Effector CD4-positive, alpha-beta T cell (primary cell): Measurements from ENCODE around the gene SLC16A4.

ENCODE experiments used
- DNase-seq: peaks from one replicate; pipeline ENCODE4 v3.0.0-alpha.2; 2020

The SLC16A4 gene

GRCh38 chr1:110356379-110356778 lies 34.4 kb downstream of the SLC16A4 start:
- DNase-seq, result no peak

GRCh38 chr1:110355321-110355720 lies 35.5 kb downstream of the SLC16A4 start:
- no peak for DNase-seq

DNA sequence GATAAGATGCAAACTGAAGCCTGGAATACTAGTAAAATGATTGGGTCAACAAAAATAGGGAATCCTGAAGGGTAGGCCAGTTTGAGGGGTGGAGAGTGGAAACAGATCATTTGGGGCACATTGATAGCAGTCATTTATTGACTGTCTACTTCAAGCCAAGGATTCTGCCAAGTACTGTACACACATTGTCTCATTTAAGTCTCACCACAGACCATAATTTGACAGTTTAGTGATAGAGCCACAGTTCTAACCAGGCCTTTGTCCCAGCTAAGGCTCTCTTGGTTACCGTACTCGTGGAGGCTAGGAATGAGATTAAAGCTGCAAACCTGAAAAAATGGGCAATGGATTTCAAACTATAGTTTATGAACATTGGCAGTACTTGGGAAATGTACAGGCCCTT lies 40.5 kb downstream of the SLC16A4 start:
- DNase-seq, result no peak

- DNase-seq, result no peak
Measured at GRCh38 chr1:110348771-110349170, 42.1 kb downstream of the SLC16A4 start.

DNA sequence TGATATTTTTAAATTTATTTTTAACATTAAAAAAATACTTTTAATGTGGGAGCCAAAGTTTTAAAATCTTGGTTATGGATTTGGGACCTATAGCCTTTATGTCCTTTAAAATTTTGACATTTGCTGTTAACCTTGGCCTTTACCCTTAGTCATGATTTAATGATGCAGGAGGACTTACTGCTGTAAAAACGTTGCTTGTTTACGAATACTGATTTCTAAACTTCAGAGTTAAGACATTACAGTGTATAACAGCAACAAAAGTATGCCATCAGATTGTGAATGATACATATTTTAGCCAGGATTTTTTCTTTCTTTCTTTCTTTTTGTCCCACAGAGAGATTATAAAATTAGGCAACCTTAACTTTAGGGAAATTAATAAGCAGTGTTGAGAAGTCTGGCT lies 42.8 kb downstream of the SLC16A4 start:
- DNase-seq, result no peak

- DNase-seq, result no peak
Measured at GRCh38 chr1:110347182-110347893, 43.5 kb downstream of the SLC16A4 start.

GRCh38 chr1:110346690-110347089 lies 44.1 kb downstream of the SLC16A4 start:
- DNase-seq, result no peak

DNA sequence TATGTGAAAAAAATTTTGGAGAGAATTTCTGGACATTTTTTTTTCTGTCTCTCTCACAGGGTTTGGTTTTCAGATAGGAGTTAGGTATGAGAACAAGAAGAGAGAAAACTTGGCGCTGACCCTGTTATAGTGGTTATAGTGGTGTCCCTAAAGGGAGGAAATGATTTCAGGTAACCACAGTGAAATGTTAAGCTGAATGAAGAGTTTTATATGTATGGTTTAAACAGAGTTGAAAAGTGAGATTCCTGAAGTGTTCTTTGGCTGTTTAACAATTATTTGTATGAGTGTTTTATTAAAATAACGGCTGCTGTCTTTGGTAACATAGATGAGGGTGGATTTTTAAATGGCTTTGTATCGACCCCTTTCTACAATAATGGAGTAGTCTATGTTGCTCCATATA lies 45.3 kb downstream of the SLC16A4 start:
- no peak for DNase-seq

DNA sequence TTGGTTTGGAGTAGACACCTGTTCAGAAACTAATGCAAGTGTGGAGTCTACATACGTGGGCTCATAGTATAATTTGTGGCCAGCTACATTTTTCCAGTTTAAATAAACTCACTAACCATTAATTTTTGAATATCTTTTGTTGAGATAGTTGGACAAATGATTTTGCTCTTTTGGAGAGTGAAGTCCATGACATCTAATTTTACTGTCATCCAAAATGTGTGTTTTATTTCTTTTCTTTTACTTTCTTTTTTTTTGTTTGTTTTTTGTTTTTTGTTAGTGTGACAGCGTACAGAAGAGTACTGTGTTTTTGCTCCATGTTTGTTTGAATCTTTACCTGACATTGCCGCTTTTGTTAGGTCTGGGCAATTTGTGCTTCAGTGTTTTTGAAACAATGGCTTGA lies 46.7 kb downstream of the SLC16A4 start:
- no peak for DNase-seq

GRCh38 chr1:110343249-110343648 lies 47.6 kb downstream of the SLC16A4 start:
- DNase-seq, result no peak

DNA sequence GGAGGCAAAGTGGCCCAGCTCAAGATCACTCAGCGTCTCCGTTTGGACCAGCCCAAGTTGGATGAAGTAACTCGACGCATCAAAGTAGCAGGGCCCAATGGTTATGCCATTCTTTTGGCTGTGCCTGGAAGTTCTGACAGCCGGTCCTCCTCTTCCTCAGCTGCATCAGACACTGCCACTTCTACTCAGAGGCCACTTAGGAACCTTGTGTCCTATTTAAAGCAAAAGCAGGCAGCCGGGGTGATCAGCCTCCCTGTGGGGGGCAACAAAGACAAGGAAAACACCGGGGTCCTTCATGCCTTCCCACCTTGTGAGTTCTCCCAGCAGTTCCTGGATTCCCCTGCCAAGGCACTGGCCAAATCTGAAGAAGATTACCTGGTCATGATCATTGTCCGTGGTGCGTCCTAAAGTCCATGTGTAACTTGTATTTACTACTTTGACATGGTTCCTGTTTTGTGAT lies 48.9 kb downstream of the SLC16A4 start:
- no peak for DNase-seq

- no peak for DNase-seq
Measured at GRCh38 chr1:110341146-110341871, 49.5 kb downstream of the SLC16A4 start.

DNA sequence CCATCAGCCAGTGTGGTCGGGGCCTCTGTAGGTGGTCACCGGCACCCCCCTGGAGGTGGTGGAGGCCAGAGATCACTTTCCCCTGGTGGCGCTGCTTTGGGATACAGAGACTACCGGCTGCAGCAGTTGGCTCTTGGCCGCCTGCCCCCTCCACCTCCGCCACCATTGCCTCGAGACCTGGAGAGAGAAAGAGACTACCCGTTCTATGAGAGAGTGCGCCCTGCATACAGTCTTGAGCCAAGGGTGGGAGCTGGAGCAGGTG lies 50.7 kb downstream of the SLC16A4 start:
- DNase-seq, result no peak

DNA sequence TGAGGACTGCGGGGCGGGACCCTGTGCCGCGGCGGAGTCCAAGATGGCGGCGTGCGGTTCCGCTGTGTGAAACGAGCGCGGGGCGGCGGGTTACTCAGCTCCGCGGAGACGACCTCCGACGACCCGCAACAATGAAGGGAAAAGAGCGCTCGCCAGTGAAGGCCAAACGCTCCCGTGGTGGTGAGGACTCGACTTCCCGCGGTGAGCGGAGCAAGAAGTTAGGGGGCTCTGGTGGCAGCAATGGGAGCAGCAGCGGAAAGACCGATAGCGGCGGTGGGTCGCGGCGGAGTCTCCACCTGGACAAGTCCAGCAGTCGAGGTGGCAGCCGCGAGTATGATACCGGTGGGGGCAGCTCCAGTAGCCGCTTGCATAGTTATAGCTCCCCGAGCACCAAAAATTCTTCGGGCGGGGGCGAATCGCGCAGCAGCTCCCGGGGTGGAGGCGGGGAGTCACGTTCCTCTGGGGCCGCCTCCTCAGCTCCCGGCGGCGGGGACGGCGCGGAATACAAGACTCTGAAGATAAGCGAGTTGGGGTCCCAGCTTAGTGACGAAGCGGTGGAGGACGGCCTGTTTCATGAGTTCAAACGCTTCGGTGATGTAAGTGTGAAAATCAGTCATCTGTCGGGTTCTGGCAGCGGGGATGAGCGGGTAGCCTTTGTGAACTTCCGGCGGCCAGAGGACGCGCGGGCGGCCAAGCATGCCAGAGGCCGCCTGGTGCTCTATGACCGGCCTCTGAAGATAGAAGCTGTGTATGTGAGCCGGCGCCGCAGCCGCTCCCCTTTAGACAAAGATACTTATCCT lies 51.2 kb downstream of the SLC16A4 start:
- peak; percentile 49 for DNase-seq

- peak; percentile 97 for DNase-seq
Measured at GRCh38 chr1:110338886-110339406, 51.9 kb downstream of the SLC16A4 start, which contains the start of gene RBM15. TSS of gene RBM15 (plus strand) at chr1:110339377. CDS start at chr1:110339406, 29 bp downstream.

GRCh38 chr1:110338309-110338885 lies 52.4 kb downstream of the SLC16A4 start:
- DNase-seq, result peak; percentile 94

DNA sequence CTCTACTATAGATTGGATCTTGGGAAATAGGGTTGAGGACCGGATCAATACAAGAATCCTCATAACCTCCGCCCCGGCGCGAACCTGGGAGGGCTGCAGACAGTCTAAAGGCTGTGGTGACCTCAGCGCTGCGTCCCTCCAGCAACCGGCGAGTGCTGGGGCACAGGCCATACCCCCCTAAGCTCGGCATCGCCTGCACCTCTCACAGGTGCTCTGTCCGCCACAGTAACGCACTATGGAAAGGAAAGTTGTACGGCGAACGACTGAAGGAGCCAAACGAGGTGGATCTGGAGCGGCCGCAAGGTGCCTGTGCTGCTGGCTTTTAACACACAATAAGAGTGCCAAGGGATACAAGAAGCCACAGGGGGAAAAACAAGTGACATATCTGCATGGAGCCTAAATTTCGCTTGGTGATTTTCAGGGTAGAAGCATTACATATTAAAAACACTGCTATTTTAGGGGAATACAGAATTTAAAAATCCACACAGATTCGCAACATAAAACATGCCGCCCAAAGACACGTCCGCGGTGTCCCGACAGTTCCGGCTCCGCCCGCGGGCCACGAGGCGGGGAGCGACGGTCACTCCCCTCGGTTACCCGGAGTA lies 53.0 kb downstream of the SLC16A4 start:
- peak; percentile 17 for DNase-seq

- no peak for DNase-seq
Measured at GRCh38 chr1:110336300-110337039, 54.4 kb downstream of the SLC16A4 start.

GRCh38 chr1:110335265-110335664 lies 55.6 kb downstream of the SLC16A4 start:
- no peak for DNase-seq

GRCh38 chr1:110328700-110329099 lies 62.1 kb downstream of the SLC16A4 start:
- no peak for DNase-seq

DNA sequence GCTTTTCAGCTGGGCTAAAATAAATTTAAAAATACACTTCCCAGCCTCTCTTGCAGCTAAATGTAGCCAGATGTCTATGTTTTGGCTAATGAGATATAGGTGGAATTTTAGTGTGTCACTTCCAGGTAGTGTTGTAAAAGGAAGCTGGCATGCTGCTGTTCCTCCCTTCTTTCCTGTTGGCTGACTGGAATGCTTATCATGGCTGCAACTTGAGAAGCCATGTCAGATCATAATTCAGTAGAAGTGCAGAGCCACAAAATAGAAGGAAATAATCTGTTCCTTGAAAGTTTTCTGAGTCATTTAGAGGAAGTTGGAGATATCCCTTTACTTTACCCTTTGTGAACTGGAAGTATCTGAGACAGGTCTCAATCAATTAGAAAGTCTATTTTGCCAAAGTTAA lies 62.6 kb downstream of the SLC16A4 start:
- DNase-seq, result no peak

DNA sequence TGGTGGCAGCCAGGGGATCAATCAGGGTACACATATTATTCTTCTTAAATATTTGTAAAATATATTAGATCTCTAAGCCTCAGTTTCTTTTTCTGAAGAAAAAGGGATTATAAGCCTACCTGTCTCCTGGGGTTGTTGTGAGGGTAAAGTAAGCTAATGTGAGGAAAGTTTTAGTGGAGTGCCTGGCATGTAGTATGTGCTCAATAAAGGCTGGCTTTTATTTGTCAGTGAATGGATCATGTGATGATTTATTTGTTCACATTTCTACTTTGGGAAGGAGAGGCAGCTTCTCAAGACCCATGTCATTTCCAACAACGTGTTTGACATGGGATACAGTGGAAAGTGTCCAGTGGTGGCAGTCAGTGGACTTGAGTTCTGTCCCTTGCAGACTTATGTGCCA lies 64.0 kb downstream of the SLC16A4 start:
- no peak for DNase-seq
